Endothelial cell of hepatic sinusoid (primary cell): ENCODE measurements around the gene HSF4.

Experiments used
- in situ Hi-C: cut with HindIII; loops from 2 replicates; pipeline ENCODE4 v1.10.0; 2017; ENCODE audit warnings: low sequenced_read_pairs

HSF4 gene

GRCh38 chr16:67184453-67184994 is 20.0 kb downstream of the HSF4 start:
- in situ Hi-C loops = no loop called here

- in situ Hi-C loops = no loop called here
Observed at GRCh38 chr16:67184995-67185650, 20.6 kb downstream of the HSF4 start.

- in situ Hi-C loops = no loop called here
Observed at GRCh38 chr16:67185651-67186134, 21.1 kb downstream of the HSF4 start.

GRCh38 chr16:67186550-67186950 is 22.0 kb downstream of the HSF4 start:
- in situ Hi-C loops = no loop called here

GRCh38 chr16:67187175-67187890 is 22.8 kb downstream of the HSF4 start:
- in situ Hi-C loops = no loop called here

GRCh38 chr16:67188323-67188722 is 23.8 kb downstream of the HSF4 start:
- in situ Hi-C loops = no loop called here

- in situ Hi-C loops = no loop called here
Observed at GRCh38 chr16:67188798-67189197, 24.3 kb downstream of the HSF4 start.

GRCh38 chr16:67190041-67190440 is 25.5 kb downstream of the HSF4 start, which contains the start of gene EXOC3L1:
EXOC3L1 (minus strand) TSS chr16:67190136; CDS start chr16:67189676, 460 bp downstream.
- in situ Hi-C loops = no loop called here

GRCh38 chr16:67190448-67191399 is 26.2 kb downstream of the HSF4 start:
- in situ Hi-C loops = no loop called here

GRCh38 chr16:67191411-67191994 is 27.0 kb downstream of the HSF4 start:
- in situ Hi-C loops = no loop called here

- in situ Hi-C loops = no loop called here
Observed at GRCh38 chr16:67191995-67192681, 27.6 kb downstream of the HSF4 start, which contains the start of gene E2F4. E2F4 (plus strand) TSS chr16:67192155; CDS start chr16:67192228, 73 bp downstream.

- in situ Hi-C loops = no loop called here
Observed at GRCh38 chr16:67192781-67193361, 28.3 kb downstream of the HSF4 start.

- in situ Hi-C loops = no loop called here
Observed at GRCh38 chr16:67193536-67193935, 29.0 kb downstream of the HSF4 start.

GRCh38 chr16:67194260-67194659 is 29.7 kb downstream of the HSF4 start:
- in situ Hi-C loops = no loop called here

- in situ Hi-C loops = loop anchor here (5.0 kb wide), 1 partner anchor 42 kb away; no protein-coding TSS in a partner anchor
Observed at GRCh38 chr16:67195676-67196075, 31.1 kb downstream of the HSF4 start.

- in situ Hi-C loops = loop anchor here (5.0 kb wide), 1 partner anchor 40 kb away; no protein-coding TSS in a partner anchor
Observed at GRCh38 chr16:67196881-67197280, 32.3 kb downstream of the HSF4 start.

GRCh38 chr16:67197704-67198103 is 33.2 kb downstream of the HSF4 start:
- in situ Hi-C loops = loop anchor here (5.0 kb wide), 1 partner anchor 40 kb away; no protein-coding TSS in a partner anchor

- in situ Hi-C loops = loop anchor here (5.0 kb wide), 1 partner anchor 39 kb away; no protein-coding TSS in a partner anchor
Observed at GRCh38 chr16:67198238-67198734, 33.7 kb downstream of the HSF4 start.
